ENCODE measurements around the gene B3GNT3.

B3GNT3 gene

DNA sequence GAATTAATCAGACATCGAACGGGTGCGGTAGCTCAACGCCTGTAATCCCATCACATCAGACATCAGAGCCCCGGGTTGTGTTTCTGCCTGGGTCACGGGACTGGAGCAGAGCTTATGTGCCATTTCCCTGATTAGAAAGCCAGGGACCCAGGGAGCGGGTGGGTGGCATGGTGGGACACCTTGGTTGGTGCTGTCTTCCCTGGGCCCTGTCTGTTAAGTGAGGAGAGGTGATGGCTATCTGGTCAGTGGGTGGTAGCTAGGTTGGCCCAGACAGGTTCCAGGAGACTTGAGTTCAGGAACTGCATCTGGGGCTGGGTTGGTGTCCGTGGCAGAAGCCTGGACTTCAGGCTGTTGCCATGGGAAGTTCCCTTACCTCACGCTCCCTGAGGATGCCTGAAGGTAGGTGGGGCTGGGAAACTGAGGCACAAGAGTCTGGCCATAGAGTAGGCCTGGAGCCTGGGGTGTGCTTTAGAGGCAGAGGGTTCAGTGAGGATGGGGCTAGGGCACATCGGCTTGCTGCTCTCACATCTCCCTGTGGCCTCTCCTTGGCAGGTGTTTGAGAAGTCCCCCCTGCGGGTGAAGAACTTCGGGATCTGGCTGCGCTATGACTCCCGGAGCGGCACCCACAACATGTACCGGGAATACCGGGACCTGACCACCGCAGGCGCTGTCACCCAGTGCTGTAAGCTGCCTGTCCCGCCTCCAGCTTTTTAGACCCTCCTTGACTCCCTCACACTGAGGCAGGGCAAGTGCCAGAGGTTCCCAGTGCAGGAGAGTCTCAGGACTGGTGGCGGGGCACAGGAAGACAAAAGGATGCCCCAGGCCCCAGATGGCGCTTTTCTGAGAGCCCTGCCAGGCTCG, 66.8 kb downstream of the B3GNT3 start:
- peak overlapping the region; percentile 98 for H3K4me3 ChIP-seq (ENCODE audit: low read length, poor library complexity, severe bottlenecking)

DNA sequence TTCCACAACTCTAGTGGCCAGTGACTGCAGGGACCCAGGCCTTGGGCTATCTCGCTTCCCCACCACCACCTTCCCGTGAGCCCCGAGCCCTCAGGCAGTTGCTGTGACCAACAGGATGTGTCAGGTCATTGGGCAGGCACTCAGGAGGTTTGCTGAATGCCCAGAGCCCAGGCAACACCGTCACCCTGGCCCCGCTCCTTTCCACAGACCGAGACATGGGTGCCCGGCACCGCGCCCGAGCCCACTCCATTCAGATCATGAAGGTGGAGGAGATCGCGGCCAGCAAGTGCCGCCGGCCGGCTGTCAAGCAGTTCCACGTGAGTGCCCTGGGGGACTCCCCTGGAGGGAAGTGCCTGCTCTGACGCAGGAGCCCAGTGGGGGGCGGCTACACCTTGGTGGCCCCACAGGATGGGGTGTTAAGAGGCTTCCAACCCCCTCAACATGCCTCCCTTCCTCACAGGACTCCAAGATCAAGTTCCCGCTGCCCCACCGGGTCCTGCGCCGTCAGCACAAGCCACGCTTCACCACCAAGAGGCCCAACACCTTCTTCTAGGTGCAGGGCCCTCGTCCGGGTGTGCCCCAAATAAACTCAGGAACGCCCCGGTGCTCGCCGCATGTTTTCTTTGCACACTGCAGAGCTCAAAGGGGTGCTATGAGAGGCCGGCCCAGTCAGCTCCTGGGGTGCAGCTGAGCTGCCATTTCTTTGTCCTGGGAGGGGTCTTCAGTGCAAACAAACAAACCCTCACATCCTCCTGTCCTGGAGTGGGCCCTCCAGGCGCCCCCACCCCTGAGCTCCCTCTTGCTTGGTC, 68.0 kb downstream of the B3GNT3 start:
- H4K20me1 ChIP-seq (ENCODE audit: insufficient read depth, low read length, poor library complexity, severe bottlenecking) = peaks cover 42% of the 10 kb centered on the region
- peaks cover 48% of the 10 kb centered on the region; the same call in 1 of the 2 replicates for H3K36me3 ChIP-seq (ENCODE audit: insufficient read depth, low read length)
- H2AFZ ChIP-seq (ENCODE audit: low read length) = no peak overlapping the region
- H3F3A ChIP-seq (ENCODE audit: low read depth) = no peaks in the 10 kb centered on the region; the same call in 1 of the 2 replicates
- H3K4me1 ChIP-seq (ENCODE audit: insufficient read depth, low read length, poor library complexity, severe bottlenecking) = peaks cover 21% of the 10 kb centered on the region
- peak overlapping the region; percentile 96 for H3K4me2 ChIP-seq (ENCODE audit: low read depth, low read length, poor library complexity, severe bottlenecking)
- H3K9me3 ChIP-seq (ENCODE audit: insufficient read depth, low read depth, low read length) = no peaks in the 10 kb centered on the region
- H3K4me3 ChIP-seq (ENCODE audit: low read length, poor library complexity, severe bottlenecking) = peak overlapping the region; percentile 98
- peaks cover 7% of the 10 kb centered on the region for H3K27me3 ChIP-seq (ENCODE audit: insufficient read depth, low read length, poor library complexity, severe bottlenecking)
- H3K9ac ChIP-seq (ENCODE audit: low read depth, low read length, poor library complexity, severe bottlenecking) = no peak overlapping the region
- peaks cover 42% of the 10 kb centered on the region for H3K79me2 ChIP-seq (ENCODE audit: insufficient read depth, low read length)
- TF ChIP-seq, protein P1, sequence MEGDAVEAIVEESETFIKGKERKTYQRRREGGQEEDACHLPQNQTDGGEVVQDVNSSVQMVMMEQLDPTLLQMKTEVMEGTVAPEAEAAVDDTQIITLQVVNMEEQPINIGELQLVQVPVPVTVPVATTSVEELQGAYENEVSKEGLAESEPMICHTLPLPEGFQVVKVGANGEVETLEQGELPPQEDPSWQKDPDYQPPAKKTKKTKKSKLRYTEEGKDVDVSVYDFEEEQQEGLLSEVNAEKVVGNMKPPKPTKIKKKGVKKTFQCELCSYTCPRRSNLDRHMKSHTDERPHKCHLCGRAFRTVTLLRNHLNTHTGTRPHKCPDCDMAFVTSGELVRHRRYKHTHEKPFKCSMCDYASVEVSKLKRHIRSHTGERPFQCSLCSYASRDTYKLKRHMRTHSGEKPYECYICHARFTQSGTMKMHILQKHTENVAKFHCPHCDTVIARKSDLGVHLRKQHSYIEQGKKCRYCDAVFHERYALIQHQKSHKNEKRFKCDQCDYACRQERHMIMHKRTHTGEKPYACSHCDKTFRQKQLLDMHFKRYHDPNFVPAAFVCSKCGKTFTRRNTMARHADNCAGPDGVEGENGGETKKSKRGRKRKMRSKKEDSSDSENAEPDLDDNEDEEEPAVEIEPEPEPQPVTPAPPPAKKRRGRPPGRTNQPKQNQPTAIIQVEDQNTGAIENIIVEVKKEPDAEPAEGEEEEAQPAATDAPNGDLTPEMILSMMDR (conservative IDR thresholded peaks at IDR 0.05; ENCODE audit: low read length) = no peak
- no peaks in the 10 kb centered on the region for H3K9me2 ChIP-seq (replicated peaks; ENCODE audit: low read depth, low read length)

More for the DNA sequence above, 66.8 kb downstream of the B3GNT3 start:
- Histone ChIP-seq H3K36me3 (ENCODE audit: insufficient read depth, low read length) (peaks cover 48% of the 10 kb centered on the region; the same call in 1 of the 2 replicates), H3K27me3 (ENCODE audit: insufficient read depth, low read length, poor library complexity, severe bottlenecking) (peaks cover 7% of the 10 kb centered on the region), H3K9me2 (replicated peaks; ENCODE audit: low read depth, low read length) (no peaks in the 10 kb centered on the region), H3K4me2 (ENCODE audit: low read depth, low read length, poor library complexity, severe bottlenecking) (peak overlapping the region; percentile 96), H3F3A (ENCODE audit: low read depth) (no peaks in the 10 kb centered on the region; the same call in 1 of the 2 replicates), H3K9me3 (ENCODE audit: insufficient read depth, low read depth, low read length) (no peaks in the 10 kb centered on the region), H3K9ac (ENCODE audit: low read depth, low read length, poor library complexity, severe bottlenecking) (peak overlapping the region; percentile 98), H4K20me1 (ENCODE audit: insufficient read depth, low read length, poor library complexity, severe bottlenecking) (peaks cover 42% of the 10 kb centered on the region), H3K4me1 (ENCODE audit: insufficient read depth, low read length, poor library complexity, severe bottlenecking) (peaks cover 21% of the 10 kb centered on the region), H3K79me2 (ENCODE audit: insufficient read depth, low read length) (peaks cover 42% of the 10 kb centered on the region), H2AFZ (ENCODE audit: low read length) (no peak overlapping the region)
- TF ChIP-seq, protein P1 (conservative IDR thresholded peaks at IDR 0.05; ENCODE audit: low read length) = no peak
- TF ChIP-seq EZH2phosphoT487 (IDR thresholded peaks at IDR 0.05; ENCODE audit: borderline replicate concordance) = no peak
